Ovary (tissue), 9 donors: Measurements from ENCODE around the gene CDH23. TPM values are rescaled to one million over a fixed set of nuclear protein-coding genes. Genes with fewer than 3 reads are reported as not detected.

Source experiments
- DNase-seq, 5 donors: peaks; one replicate each; pipeline ENCODE4 v3.0.0-alpha.2; 2019 to 2020
- H3K27ac ChIP-seq, 2 donors: fragments of 200-600 bp; one replicate each; pipeline versions ENCODE4 v1.5.1 to v1.8.0; 2019 to 2022
- H3K27me3 ChIP-seq: fragments of 200-600 bp; one replicate; pipeline ENCODE4 v1.8.0; 2022
- H3K36me3 ChIP-seq: fragments of 200-600 bp; sonication (generic); one replicate; pipeline ENCODE4 v1.5.1; 2019
- H3K4me1 ChIP-seq: one replicate; pipeline ENCODE4 v1.8.1; 2013; ENCODE audit warnings: mild to moderate bottlenecking, moderate library complexity; ENCODE audit not compliant: insufficient read depth
- H3K4me3 ChIP-seq: fragments of 200-600 bp; sonication (generic); one replicate; pipeline ENCODE4 v1.5.1; 2017
- H3K9me3 ChIP-seq, 2 donors: fragments of 200-600 bp in 1 of 2; sonication (generic) in 1 of 2; one replicate each; pipeline versions ENCODE4 v1.5.1 to v1.8.1; 2013 to 2019; ENCODE audit warnings: mild to moderate bottlenecking in 1 of 2, moderate library complexity in 1 of 2
- EP300 ChIP-seq: sonication (generic); formaldehyde crosslinking; IDR thresholded peaks from one replicate; pipeline ENCODE4 v1.6.1; 2017; ENCODE audit warnings: antibody characterized with exemption
- POLR2A ChIP-seq: fragments of 450-650 bp; IDR thresholded peaks from one replicate; pipeline ENCODE4 v1.6.1; 2017; ENCODE audit warnings: antibody characterized with exemption, mild to moderate bottlenecking, moderate library complexity
- WGBS, 3 donors: extraction: QIAGEN DNeasy Blood & Tissue Kit in 1 of 3; methylation state at CpG; one replicate each; pipeline versions ENCODE4 v1.1.5 to v1.1.7; 2013 to 2017; 5-methylcytosine and 5-hydroxymethylcytosine counted together
- intact Hi-C, 4 donors: fragments of 100-400 bp; cut with DNase I; formaldehyde crosslinking; loops; one replicate each; pipeline versions ENCODE4 v1.11.0 to v1.15.1; 2022 to 2023
- polyA plus RNA-seq, 2 donors: library from polyadenylated mRNA; stranded (reverse); fragments of 200-250 nt in 1 of 2; fragments of 350-450 nt in 1 of 2; fragmentation: Illumina TruSeq in 1 of 2; extraction: RNeasy Lipid Tissue Mini Kit (QIAGEN cat#74804) in 1 of 2; gene quantifications; one replicate each; pipeline ENCODE4 v1.2.3, GENCODE V29; 2013 to 2014
- total RNA-seq, 7 donors: library from RNA; depleted of rRNA in 2 of 7; stranded (reverse); fragments of >200 nt in 2 of 7; fragmentation: NEBNext Ultra II Directional in 3 of 7; extraction: Animal tissue kit (Norgen Biotek cat#: 25700) in 3 of 7; gene quantifications; one replicate each; pipeline versions ENCODE4 v1.1.0 to v1.2.4, GENCODE V29; 2016 to 2023
- TF ChIP-seq, protein P1 (sequence below), 3 donors: fragments of 450-650 bp in 2 of 3; fragments of 200-600 bp in 1 of 3; IDR thresholded peaks; one replicate each; pipeline versions ENCODE4 v1.5.1 to v1.8.0; 2016 to 2022; ENCODE audit warnings: antibody characterized with exemption in 3 of 3, mild to moderate bottlenecking in 1 of 3
- donor health status: DM: no; HTN: no; CAD: no; lungs with moderate emphysema.
- donor health status: DM: no; HTN: no; CAD: no.
- donor health status: Bipolar disorder and iron deficiency.
- donor health status: DM: yes; HTN: yes; CAD: no.
- donor health status: DM: no; HTN: no; CAD: no.
- donor health status: DM: yes; HTN: yes; CAD: no.

Gene CDH23
- total and polyA plus RNA-seq, 9 donors, result 7.5 to 108 (median 39.1) TPM

DNA sequence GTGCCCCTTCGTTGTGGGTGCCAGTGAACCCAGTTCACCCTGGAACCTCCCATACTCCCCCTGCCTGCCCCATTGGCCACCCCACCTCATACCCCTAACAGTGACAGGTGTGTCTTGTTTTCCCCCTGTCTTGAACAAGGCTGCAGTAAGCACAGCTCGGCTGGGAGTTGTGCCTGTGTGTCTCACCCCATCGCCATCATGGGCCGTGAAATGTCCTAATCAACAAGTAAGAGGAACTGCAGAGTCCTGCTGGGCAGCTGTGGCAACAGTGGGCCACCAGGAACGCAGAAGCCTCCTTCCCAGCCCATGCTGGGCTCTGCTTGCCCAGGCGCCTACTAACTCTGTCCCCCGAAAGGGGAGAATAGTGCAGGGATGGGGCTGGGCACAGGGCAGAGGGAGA, 231.2 kb downstream of the CDH23 start:
- 83 to 92% (median 86%) methylated on average over 7 of the region's 7 CpGs for WGBS, 3 donors
- H3K36me3 ChIP-seq, result no peaks in the 10 kb centered on the region
- no peaks in the 10 kb centered on the region for H3K27me3 ChIP-seq
- H3K9me3 ChIP-seq, result no peaks in the 10 kb centered on the region
- intact Hi-C loops, result no loop called here
- TF ChIP-seq, protein P1, sequence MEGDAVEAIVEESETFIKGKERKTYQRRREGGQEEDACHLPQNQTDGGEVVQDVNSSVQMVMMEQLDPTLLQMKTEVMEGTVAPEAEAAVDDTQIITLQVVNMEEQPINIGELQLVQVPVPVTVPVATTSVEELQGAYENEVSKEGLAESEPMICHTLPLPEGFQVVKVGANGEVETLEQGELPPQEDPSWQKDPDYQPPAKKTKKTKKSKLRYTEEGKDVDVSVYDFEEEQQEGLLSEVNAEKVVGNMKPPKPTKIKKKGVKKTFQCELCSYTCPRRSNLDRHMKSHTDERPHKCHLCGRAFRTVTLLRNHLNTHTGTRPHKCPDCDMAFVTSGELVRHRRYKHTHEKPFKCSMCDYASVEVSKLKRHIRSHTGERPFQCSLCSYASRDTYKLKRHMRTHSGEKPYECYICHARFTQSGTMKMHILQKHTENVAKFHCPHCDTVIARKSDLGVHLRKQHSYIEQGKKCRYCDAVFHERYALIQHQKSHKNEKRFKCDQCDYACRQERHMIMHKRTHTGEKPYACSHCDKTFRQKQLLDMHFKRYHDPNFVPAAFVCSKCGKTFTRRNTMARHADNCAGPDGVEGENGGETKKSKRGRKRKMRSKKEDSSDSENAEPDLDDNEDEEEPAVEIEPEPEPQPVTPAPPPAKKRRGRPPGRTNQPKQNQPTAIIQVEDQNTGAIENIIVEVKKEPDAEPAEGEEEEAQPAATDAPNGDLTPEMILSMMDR (IDR thresholded peaks at IDR 0.05), result no peak
- TF ChIP-seq EP300 (no peak), POLR2A (no peak)
- H3K4me3 ChIP-seq, result no peak overlapping the region
- H3K4me1 ChIP-seq, result no peaks in the 10 kb centered on the region
- DNase-seq, result no peak
- H3K27ac ChIP-seq, result no peak overlapping the region

DNA sequence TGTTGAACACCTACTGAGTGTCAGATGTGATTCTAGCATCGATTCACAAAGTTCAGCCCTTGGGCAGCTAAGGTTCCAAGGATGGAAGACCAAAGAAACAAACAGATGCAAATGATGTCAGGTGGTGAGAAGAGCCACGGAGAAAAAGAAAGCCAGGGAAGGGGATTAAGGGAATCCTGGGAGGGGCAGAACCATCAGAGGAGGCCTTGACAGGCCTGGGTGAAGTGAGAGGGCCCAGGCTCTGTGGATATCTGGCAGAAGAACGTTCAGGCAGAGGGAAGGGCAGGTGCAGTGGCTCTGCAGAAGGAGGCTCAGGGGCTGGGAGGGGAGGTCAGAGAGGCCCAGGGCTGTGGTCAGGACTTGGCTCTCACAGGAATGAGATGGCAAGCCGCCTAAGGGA, 232.4 kb downstream of the CDH23 start:
- H3K4me1 ChIP-seq, result no peaks in the 10 kb centered on the region
- no peak for DNase-seq
- intact Hi-C loops, result no loop called here
- no peaks in the 10 kb centered on the region for H3K27me3 ChIP-seq
- no peak overlapping the region for H3K27ac ChIP-seq
- H3K36me3 ChIP-seq, result no peaks in the 10 kb centered on the region
- 73 to 76% (median 73%) methylated on average over 4 of the region's 4 CpGs for WGBS, 3 donors
- no peaks in the 10 kb centered on the region for H3K9me3 ChIP-seq
- TF ChIP-seq POLR2A (no peak), EP300 (no peak)
- TF ChIP-seq, protein P1 (IDR thresholded peaks at IDR 0.05), result no peak
- H3K4me3 ChIP-seq, result no peak overlapping the region

DNA sequence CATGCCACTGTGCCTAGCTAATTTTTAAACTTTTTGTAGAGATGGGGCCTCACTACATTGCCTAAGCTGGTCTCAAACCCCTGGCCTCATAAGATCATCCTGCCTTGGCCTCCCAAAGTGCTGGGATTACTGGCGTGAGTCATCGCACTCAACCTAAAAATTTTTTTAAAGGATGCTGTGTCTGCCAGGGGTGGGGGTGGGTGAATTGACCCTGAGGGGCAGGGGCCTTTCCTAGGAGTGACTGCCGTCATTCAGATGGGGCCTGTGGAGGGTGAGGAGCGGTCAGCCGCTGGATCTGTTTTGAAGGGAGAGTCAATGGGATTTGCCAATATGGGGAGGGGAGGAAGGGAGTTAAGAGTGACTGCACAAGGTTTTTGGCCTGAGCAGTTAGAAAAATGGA, 233.4 kb downstream of the CDH23 start:
- H3K27me3 ChIP-seq, result no peaks in the 10 kb centered on the region
- no peaks in the 10 kb centered on the region for H3K4me1 ChIP-seq

DNA sequence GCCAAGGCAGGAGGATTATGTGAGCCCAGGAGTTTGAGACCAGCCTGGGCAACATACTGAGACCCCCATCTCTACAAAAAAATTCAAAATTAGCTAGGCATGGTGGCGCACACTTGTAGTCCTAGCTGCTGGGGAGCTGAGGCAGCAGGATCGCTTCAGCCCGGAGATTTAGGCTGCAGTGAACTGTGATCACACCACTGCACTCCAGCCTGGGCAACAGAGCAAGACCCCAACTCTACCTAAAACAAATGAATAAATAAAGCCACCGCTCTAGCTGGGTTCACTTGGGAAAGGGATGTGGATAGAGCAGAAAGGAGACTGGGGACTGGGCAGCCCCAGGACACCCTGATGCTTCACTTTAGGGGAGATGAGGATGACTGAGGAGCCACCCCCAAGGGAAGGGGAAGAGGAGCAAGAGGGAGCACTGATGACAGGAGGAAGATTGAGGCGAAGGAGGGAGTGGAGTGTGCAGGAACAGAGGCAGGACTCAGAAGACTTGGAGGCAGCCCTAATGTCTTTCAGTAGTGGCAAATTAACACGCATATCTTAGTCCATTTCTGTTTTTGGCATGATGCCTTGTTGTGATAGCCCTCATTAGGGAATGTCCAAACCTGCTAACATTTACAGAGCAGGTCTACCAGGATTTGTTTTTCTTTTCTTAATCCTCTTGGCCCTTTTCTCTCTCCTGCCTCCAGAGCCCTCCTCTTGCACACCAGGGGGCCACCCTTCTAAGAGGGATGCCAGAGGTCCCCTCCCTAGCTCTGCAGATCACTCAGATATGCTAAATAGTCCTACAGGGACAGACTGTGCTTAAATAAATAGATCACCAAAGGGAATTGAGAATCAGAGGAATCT, 234.5 kb downstream of the CDH23 start:
- no peak for DNase-seq
- WGBS, 3 donors, result 90 to 92% (median 91%) methylated on average over 6 of the region's 6 CpGs
- no peaks in the 10 kb centered on the region for H3K4me1 ChIP-seq
- H3K27ac ChIP-seq, result no peak overlapping the region
- no peaks in the 10 kb centered on the region for H3K9me3 ChIP-seq
- H3K4me3 ChIP-seq, result no peak overlapping the region
- no peaks in the 10 kb centered on the region for H3K27me3 ChIP-seq
- TF ChIP-seq, protein P1 (IDR thresholded peaks at IDR 0.05), result no peak
- TF ChIP-seq POLR2A (no peak), EP300 (no peak)
- no peaks in the 10 kb centered on the region for H3K36me3 ChIP-seq
- intact Hi-C loops, result no loop called here

More for the DNA sequence above, 233.4 kb downstream of the CDH23 start:
- no peaks in the 10 kb centered on the region for H3K36me3 ChIP-seq
- 97 to 99% (median 98%) methylated on average over 5 of the region's 5 CpGs for WGBS, 3 donors
- H3K27ac ChIP-seq, result no peak overlapping the region
- H3K4me3 ChIP-seq, result no peak overlapping the region
- TF ChIP-seq EP300 (no peak), POLR2A (no peak)
- TF ChIP-seq, protein P1 (IDR thresholded peaks at IDR 0.05), result no peak
- H3K9me3 ChIP-seq, result no peaks in the 10 kb centered on the region
- intact Hi-C loops, result no loop called here
- no peak for DNase-seq
